GM15510 (cell line): ENCODE measurements around the gene SLC6A20.

Source experiments
- POLR2A ChIP-seq: IDR thresholded peaks from 3 replicates; pipeline ENCODE4 v1.6.1; 2011; ENCODE audit warnings: borderline replicate concordance; ENCODE audit not compliant: insufficient read length; ENCODE audit errors: extremely low read depth

Gene SLC6A20

GRCh38 chr3:45792036-45792435 is 4.3 kb downstream of the SLC6A20 start:
- TF ChIP-seq POLR2A: no peak

GRCh38 chr3:45790596-45790995 is 5.7 kb downstream of the SLC6A20 start:
- TF ChIP-seq POLR2A: no peak

GRCh38 chr3:45789235-45789812 is 7.0 kb downstream of the SLC6A20 start:
- no peak for TF ChIP-seq POLR2A

- TF ChIP-seq POLR2A: no peak
Measured at GRCh38 chr3:45787551-45787950, 8.8 kb downstream of the SLC6A20 start.

- TF ChIP-seq POLR2A: no peak
Measured at GRCh38 chr3:45786801-45787495, 9.4 kb downstream of the SLC6A20 start.

- no peak for TF ChIP-seq POLR2A
Measured at GRCh38 chr3:45785605-45786150, 10.7 kb downstream of the SLC6A20 start.

GRCh38 chr3:45783667-45784066 is 12.7 kb downstream of the SLC6A20 start:
- TF ChIP-seq POLR2A: no peak

GRCh38 chr3:45782381-45782780 is 14.0 kb downstream of the SLC6A20 start:
- no peak for TF ChIP-seq POLR2A

GRCh38 chr3:45781841-45782240 is 14.5 kb downstream of the SLC6A20 start:
- TF ChIP-seq POLR2A: no peak

GRCh38 chr3:45781271-45781670 is 15.1 kb downstream of the SLC6A20 start:
- TF ChIP-seq POLR2A: no peak

- TF ChIP-seq POLR2A: no peak
Measured at GRCh38 chr3:45779746-45780735, 16.3 kb downstream of the SLC6A20 start.

GRCh38 chr3:45778761-45779201 is 17.6 kb downstream of the SLC6A20 start:
- no peak for TF ChIP-seq POLR2A

- no peak for TF ChIP-seq POLR2A
Measured at GRCh38 chr3:45777746-45778386, 18.5 kb downstream of the SLC6A20 start.

- TF ChIP-seq POLR2A: no peak
Measured at GRCh38 chr3:45777111-45777745, 19.1 kb downstream of the SLC6A20 start.

GRCh38 chr3:45776611-45777010 is 19.7 kb downstream of the SLC6A20 start:
- no peak for TF ChIP-seq POLR2A

- no peak for TF ChIP-seq POLR2A
Measured at GRCh38 chr3:45776301-45776595, 20.1 kb downstream of the SLC6A20 start.
